OCI-LY1 (cell line): ENCODE results near the gene ATAD3C.

Experiments
- H2AFZ ChIP-seq: fragments of 200-600 bp; sonication (generic), shearing (Covaris generic); 2 replicates; pipeline ENCODE4 v1.6.0; 2014; ENCODE audit warnings: antibody characterized with exemption, mild to moderate bottlenecking, low read length
- H3F3A ChIP-seq: fragments of 200-600 bp; sonication (generic), shearing (Covaris generic); 2 replicates; pipeline ENCODE4 v1.6.0; 2014; ENCODE audit warnings: mild to moderate bottlenecking, antibody characterized with exemption, low read length, moderate library complexity; ENCODE audit not compliant: insufficient read depth
- H3K27ac ChIP-seq: fragments of 200-600 bp; sonication (generic); 2 replicates; pipeline ENCODE4 v1.5.1; 2014; ENCODE audit warnings: low read length, mixed run types, mild to moderate bottlenecking, low read depth; ENCODE audit not compliant: poor library complexity, severe bottlenecking
- H3K27me3 ChIP-seq: fragments of 200-600 bp; sonication (generic); 2 replicates; pipeline ENCODE4 v1.6.0; 2014; ENCODE audit warnings: antibody characterized with exemption, mild to moderate bottlenecking, low read length, moderate library complexity; ENCODE audit not compliant: insufficient read depth
- H3K36me3 ChIP-seq: fragments of 200-600 bp; sonication (generic); 2 replicates; pipeline ENCODE4 v1.6.1; 2014; ENCODE audit warnings: mild to moderate bottlenecking, antibody characterized with exemption, low read length, moderate library complexity, mixed read lengths; ENCODE audit not compliant: insufficient read depth
- H3K4me1 ChIP-seq: fragments of 200-600 bp; sonication (generic); 2 replicates; pipeline ENCODE4 v1.5.1; 2014; ENCODE audit warnings: mild to moderate bottlenecking, low read length, moderate library complexity; ENCODE audit not compliant: insufficient read depth, severe bottlenecking
- H3K4me2 ChIP-seq: fragments of 200-600 bp; sonication (generic), shearing (Covaris generic); 2 replicates; pipeline ENCODE4 v1.6.1; 2014; ENCODE audit warnings: low read length
- H3K4me3 ChIP-seq: fragments of 200-600 bp; sonication (generic); 2 replicates; pipeline ENCODE4 v1.5.1; 2014; ENCODE audit warnings: low read length, low read depth, mild to moderate bottlenecking, mixed read lengths; ENCODE audit not compliant: poor library complexity, severe bottlenecking
- H3K79me2 ChIP-seq: fragments of 200-600 bp; shearing (Covaris generic); 2 replicates; pipeline ENCODE4 v1.6.1; 2016; ENCODE audit warnings: mixed run types, low read length, mixed read lengths; ENCODE audit not compliant: insufficient read depth
- H3K9ac ChIP-seq: fragments of 200-600 bp; sonication (generic), shearing (Covaris generic); 2 replicates; pipeline ENCODE4 v1.6.1; 2014; ENCODE audit warnings: mild to moderate bottlenecking, low read length, mixed read lengths
- H3K9me2 ChIP-seq: fragments of 200-600 bp; sonication (generic), shearing (Covaris generic); 2 replicates; pipeline ENCODE4 v1.6.1; 2014; ENCODE audit warnings: low read depth, mild to moderate bottlenecking, low read length, mixed read lengths
- H3K9me3 ChIP-seq: fragments of 200-600 bp; shearing (Covaris generic); 2 replicates; pipeline ENCODE4 v1.6.1; 2014; ENCODE audit warnings: low read length, mixed read lengths
- H4K20me1 ChIP-seq: fragments of 200-600 bp; sonication (generic), shearing (Covaris generic); 2 replicates; pipeline ENCODE4 v1.6.0; 2016; ENCODE audit warnings: mild to moderate bottlenecking, low read length; ENCODE audit not compliant: insufficient read depth
- CTCF ChIP-seq: fragments of 200-600 bp; sonication (generic), shearing (Covaris generic); IDR thresholded peaks from 2 replicates; pipeline ENCODE4 v1.5.1; 2017; ENCODE audit warnings: mild to moderate bottlenecking, antibody characterized with exemption, low read length, moderate library complexity, mixed read lengths
- EZH2 ChIP-seq: fragments of 200-600 bp; sonication (generic), shearing (Covaris generic); IDR thresholded peaks from 2 replicates; pipeline ENCODE4 v1.8.0; 2017; ENCODE audit warnings: borderline replicate concordance, mixed run types, mild to moderate bottlenecking, antibody characterized with exemption, low read length, moderate library complexity, mixed read lengths

The ATAD3C gene

GRCh38 chr1:1437904-1438376 lies 11.5 kb upstream of the ATAD3C start:
- no peak overlapping the region for H2AFZ ChIP-seq
- no peaks in the 10 kb centered on the region for H3K36me3 ChIP-seq
- H3F3A ChIP-seq, result no peaks in the 10 kb centered on the region
- no peak overlapping the region for H3K4me2 ChIP-seq
- no peaks in the 10 kb centered on the region for H3K79me2 ChIP-seq
- H3K27me3 ChIP-seq, result peaks cover 7% of the 10 kb centered on the region; the same call in 1 of the 2 replicates
- H3K4me3 ChIP-seq, result no peak overlapping the region
- TF ChIP-seq CTCF, result no peak
- no peak for TF ChIP-seq EZH2
- no peaks in the 10 kb centered on the region for H3K4me1 ChIP-seq
- no peak overlapping the region for H3K27ac ChIP-seq
- no peak overlapping the region for H3K9ac ChIP-seq
- no peaks in the 10 kb centered on the region for H4K20me1 ChIP-seq
- no peaks in the 10 kb centered on the region for H3K9me2 ChIP-seq
- no peaks in the 10 kb centered on the region for H3K9me3 ChIP-seq

GRCh38 chr1:1438531-1439381 lies 10.7 kb upstream of the ATAD3C start:
- no peaks in the 10 kb centered on the region for H3K9me3 ChIP-seq
- H3K4me2 ChIP-seq, result no peak overlapping the region
- no peak overlapping the region for H2AFZ ChIP-seq
- no peaks in the 10 kb centered on the region for H4K20me1 ChIP-seq
- no peak overlapping the region for H3K4me3 ChIP-seq
- no peaks in the 10 kb centered on the region for H3K79me2 ChIP-seq
- no peaks in the 10 kb centered on the region for H3K9me2 ChIP-seq
- H3K27me3 ChIP-seq, result peaks cover 7% of the 10 kb centered on the region; the same call in 1 of the 2 replicates
- H3K36me3 ChIP-seq, result no peaks in the 10 kb centered on the region
- H3F3A ChIP-seq, result no peaks in the 10 kb centered on the region
- no peak overlapping the region for H3K27ac ChIP-seq
- H3K9ac ChIP-seq, result no peak overlapping the region
- no peak for TF ChIP-seq EZH2
- no peak for TF ChIP-seq CTCF
- no peaks in the 10 kb centered on the region for H3K4me1 ChIP-seq

- Histone ChIP-seq H3K4me1 (no peaks in the 10 kb centered on the region), H3F3A (no peaks in the 10 kb centered on the region), H3K9ac (no peak overlapping the region), H2AFZ (no peak overlapping the region), H3K27ac (no peak overlapping the region), H3K4me2 (no peak overlapping the region), H3K36me3 (no peaks in the 10 kb centered on the region), H3K79me2 (no peaks in the 10 kb centered on the region), H3K9me2 (no peaks in the 10 kb centered on the region), H4K20me1 (no peaks in the 10 kb centered on the region), H3K4me3 (no peak overlapping the region), H3K27me3 (peaks cover 6% of the 10 kb centered on the region; the same call in 1 of the 2 replicates), H3K9me3 (no peaks in the 10 kb centered on the region)
- TF ChIP-seq EZH2, result no peak
These were observed 9.8 kb upstream of the ATAD3C start for GRCh38 chr1:1439546-1440261.
